ENCODE measurements around the gene COL11A2.

COL11A2 gene

GRCh38 chr6:33181141-33181540 lies 11.1 kb downstream of the COL11A2 start:
- no peak overlapping the region for H3K4me3 ChIP-seq (ENCODE audit: low read length in 2 of 2)
- no peaks in the 10 kb centered on the region for H3K4me1 ChIP-seq (ENCODE audit: control insufficient read depth, insufficient read depth, low read length)
- no peaks in the 10 kb centered on the region for H3K9me3 ChIP-seq (ENCODE audit: control insufficient read depth in 2 of 2, low read length in 2 of 2)
- H3K9ac ChIP-seq (ENCODE audit: low read length in 2 of 2), result no peak overlapping the region
- H3K36me3 ChIP-seq (ENCODE audit: control insufficient read depth in 2 of 2, insufficient read depth in 2 of 2, low read length in 2 of 2), result no peaks in the 10 kb centered on the region
- no peak overlapping the region for H3K27ac ChIP-seq (ENCODE audit: low read length)
- peaks cover 0 to 5% of the 10 kb centered on the region in 2 donors for H3K27me3 ChIP-seq (ENCODE audit: control insufficient read depth in 1 of 2, insufficient read depth in 2 of 2, low read length in 2 of 2)

GRCh38 chr6:33178755-33179475 lies 13.4 kb downstream of the COL11A2 start:
- Histone ChIP-seq H3K4me3 (ENCODE audit: low read length in 2 of 2) (no peak overlapping the region), H3K36me3 (ENCODE audit: control insufficient read depth in 2 of 2, insufficient read depth in 2 of 2, low read length in 2 of 2) (no peaks in the 10 kb centered on the region), H3K9me3 (ENCODE audit: control insufficient read depth in 2 of 2, low read length in 2 of 2) (no peaks in the 10 kb centered on the region), H3K9ac (ENCODE audit: low read length in 2 of 2) (no peak overlapping the region), H3K27me3 (ENCODE audit: control insufficient read depth in 1 of 2, insufficient read depth in 2 of 2, low read length in 2 of 2) (no peaks in the 10 kb centered on the region), H3K27ac (ENCODE audit: low read length) (no peak overlapping the region), H3K4me1 (ENCODE audit: control insufficient read depth, insufficient read depth, low read length) (no peaks in the 10 kb centered on the region)

- no peaks in the 10 kb centered on the region for H3K4me1 ChIP-seq (ENCODE audit: control insufficient read depth, insufficient read depth, low read length)
- no peaks in the 10 kb centered on the region for H3K9me3 ChIP-seq (ENCODE audit: control insufficient read depth in 2 of 2, low read length in 2 of 2)
- H3K36me3 ChIP-seq (ENCODE audit: control insufficient read depth in 2 of 2, insufficient read depth in 2 of 2, low read length in 2 of 2), result no peaks in the 10 kb centered on the region
- H3K9ac ChIP-seq (ENCODE audit: low read length in 2 of 2), result no peak overlapping the region
- no peak overlapping the region for H3K27ac ChIP-seq (ENCODE audit: low read length)
- H3K4me3 ChIP-seq (ENCODE audit: low read length in 2 of 2), result no peak overlapping the region
- no peaks in the 10 kb centered on the region for H3K27me3 ChIP-seq (ENCODE audit: control insufficient read depth in 1 of 2, insufficient read depth in 2 of 2, low read length in 2 of 2)
These were observed 14.5 kb downstream of the COL11A2 start for GRCh38 chr6:33177552-33178446.

- Histone ChIP-seq H3K4me3 (ENCODE audit: low read length in 2 of 2) (no peak overlapping the region), H3K27ac (ENCODE audit: low read length) (no peak overlapping the region), H3K4me1 (ENCODE audit: control insufficient read depth, insufficient read depth, low read length) (no peaks in the 10 kb centered on the region), H3K27me3 (ENCODE audit: control insufficient read depth in 1 of 2, insufficient read depth in 2 of 2, low read length in 2 of 2) (no peaks in the 10 kb centered on the region), H3K9ac (ENCODE audit: low read length in 2 of 2) (no peak overlapping the region), H3K36me3 (ENCODE audit: control insufficient read depth in 2 of 2, insufficient read depth in 2 of 2, low read length in 2 of 2) (no peaks in the 10 kb centered on the region), H3K9me3 (ENCODE audit: control insufficient read depth in 2 of 2, low read length in 2 of 2) (no peaks in the 10 kb centered on the region)
These were observed 15.4 kb downstream of the COL11A2 start for GRCh38 chr6:33176906-33177305.

- Histone ChIP-seq H3K9ac (ENCODE audit: low read length in 2 of 2) (no peak overlapping the region), H3K4me3 (ENCODE audit: low read length in 2 of 2) (no peak overlapping the region), H3K27me3 (ENCODE audit: control insufficient read depth in 1 of 2, insufficient read depth in 2 of 2, low read length in 2 of 2) (no peaks in the 10 kb centered on the region), H3K36me3 (ENCODE audit: control insufficient read depth in 2 of 2, insufficient read depth in 2 of 2, low read length in 2 of 2) (no peaks in the 10 kb centered on the region), H3K4me1 (ENCODE audit: control insufficient read depth, insufficient read depth, low read length) (no peaks in the 10 kb centered on the region), H3K27ac (ENCODE audit: low read length) (no peak overlapping the region), H3K9me3 (ENCODE audit: control insufficient read depth in 2 of 2, low read length in 2 of 2) (no peaks in the 10 kb centered on the region)
These were observed 16.7 kb downstream of the COL11A2 start for GRCh38 chr6:33175436-33176069.

DNA sequence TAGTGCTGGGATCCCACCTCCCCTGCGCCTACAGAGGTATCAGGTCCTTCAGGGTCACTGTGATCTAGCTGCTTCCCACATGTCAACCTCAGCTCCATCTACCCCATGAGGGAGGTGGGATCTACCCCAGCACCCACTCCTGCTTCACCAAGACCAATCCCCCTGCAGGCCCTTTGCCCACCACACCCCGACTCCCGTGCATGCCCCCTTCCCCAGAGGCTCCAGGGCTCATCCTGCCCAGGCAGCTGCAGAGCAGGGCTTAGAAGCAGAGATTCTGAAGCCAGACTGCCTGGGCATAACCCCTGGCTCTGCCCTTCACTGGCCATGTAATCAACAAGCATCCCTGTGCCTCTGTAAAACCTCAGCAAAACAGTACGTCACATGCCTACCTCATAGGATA lies 17.5 kb downstream of the COL11A2 start:
- H3K9me3 ChIP-seq (ENCODE audit: control insufficient read depth in 2 of 2, low read length in 2 of 2), result no peaks in the 10 kb centered on the region
- no peak overlapping the region for H3K27ac ChIP-seq (ENCODE audit: low read length)
- no peaks in the 10 kb centered on the region for H3K36me3 ChIP-seq (ENCODE audit: control insufficient read depth in 2 of 2, insufficient read depth in 2 of 2, low read length in 2 of 2)
- H3K27me3 ChIP-seq (ENCODE audit: control insufficient read depth in 1 of 2, insufficient read depth in 2 of 2, low read length in 2 of 2), result no peaks in the 10 kb centered on the region
- no peak overlapping the region for H3K4me3 ChIP-seq (ENCODE audit: low read length in 2 of 2)
- H3K4me1 ChIP-seq (ENCODE audit: control insufficient read depth, insufficient read depth, low read length), result no peaks in the 10 kb centered on the region
- H3K9ac ChIP-seq (ENCODE audit: low read length in 2 of 2), result no peak overlapping the region

- no peaks in the 10 kb centered on the region for H3K36me3 ChIP-seq (ENCODE audit: control insufficient read depth in 2 of 2, insufficient read depth in 2 of 2, low read length in 2 of 2)
- H3K9ac ChIP-seq (ENCODE audit: low read length in 2 of 2), result no peak overlapping the region
- no peaks in the 10 kb centered on the region for H3K9me3 ChIP-seq (ENCODE audit: control insufficient read depth in 2 of 2, low read length in 2 of 2)
- H3K4me3 ChIP-seq (ENCODE audit: low read length in 2 of 2), result no peak overlapping the region
- no peaks in the 10 kb centered on the region for H3K27me3 ChIP-seq (ENCODE audit: control insufficient read depth in 1 of 2, insufficient read depth in 2 of 2, low read length in 2 of 2)
- H3K4me1 ChIP-seq (ENCODE audit: control insufficient read depth, insufficient read depth, low read length), result no peaks in the 10 kb centered on the region
- H3K27ac ChIP-seq (ENCODE audit: low read length), result no peak overlapping the region
These were observed 18.6 kb downstream of the COL11A2 start for GRCh38 chr6:33173535-33174180.

- no peaks in the 10 kb centered on the region for H3K36me3 ChIP-seq (ENCODE audit: control insufficient read depth in 2 of 2, insufficient read depth in 2 of 2, low read length in 2 of 2)
- no peak overlapping the region for H3K9ac ChIP-seq (ENCODE audit: low read length in 2 of 2)
- H3K9me3 ChIP-seq (ENCODE audit: control insufficient read depth in 2 of 2, low read length in 2 of 2), result no peaks in the 10 kb centered on the region
- no peaks in the 10 kb centered on the region for H3K4me1 ChIP-seq (ENCODE audit: control insufficient read depth, insufficient read depth, low read length)
- H3K27ac ChIP-seq (ENCODE audit: low read length), result no peak overlapping the region
- H3K27me3 ChIP-seq (ENCODE audit: control insufficient read depth in 1 of 2, insufficient read depth in 2 of 2, low read length in 2 of 2), result no peaks in the 10 kb centered on the region
- H3K4me3 ChIP-seq (ENCODE audit: low read length in 2 of 2), result no peak overlapping the region
These were observed 19.4 kb downstream of the COL11A2 start for GRCh38 chr6:33172688-33173534.

GRCh38 chr6:33171880-33172687 lies 20.2 kb downstream of the COL11A2 start:
- no peak overlapping the region for H3K4me3 ChIP-seq (ENCODE audit: low read length in 2 of 2)
- no peaks in the 10 kb centered on the region for H3K27me3 ChIP-seq (ENCODE audit: control insufficient read depth in 1 of 2, insufficient read depth in 2 of 2, low read length in 2 of 2)
- no peak overlapping the region for H3K9ac ChIP-seq (ENCODE audit: low read length in 2 of 2)
- H3K4me1 ChIP-seq (ENCODE audit: control insufficient read depth, insufficient read depth, low read length), result no peaks in the 10 kb centered on the region
- no peak overlapping the region for H3K27ac ChIP-seq (ENCODE audit: low read length)
- no peaks in the 10 kb centered on the region for H3K36me3 ChIP-seq (ENCODE audit: control insufficient read depth in 2 of 2, insufficient read depth in 2 of 2, low read length in 2 of 2)
- no peaks in the 10 kb centered on the region for H3K9me3 ChIP-seq (ENCODE audit: control insufficient read depth in 2 of 2, low read length in 2 of 2)
